ENCODE measurements around the gene TOP2A.

DNA sequence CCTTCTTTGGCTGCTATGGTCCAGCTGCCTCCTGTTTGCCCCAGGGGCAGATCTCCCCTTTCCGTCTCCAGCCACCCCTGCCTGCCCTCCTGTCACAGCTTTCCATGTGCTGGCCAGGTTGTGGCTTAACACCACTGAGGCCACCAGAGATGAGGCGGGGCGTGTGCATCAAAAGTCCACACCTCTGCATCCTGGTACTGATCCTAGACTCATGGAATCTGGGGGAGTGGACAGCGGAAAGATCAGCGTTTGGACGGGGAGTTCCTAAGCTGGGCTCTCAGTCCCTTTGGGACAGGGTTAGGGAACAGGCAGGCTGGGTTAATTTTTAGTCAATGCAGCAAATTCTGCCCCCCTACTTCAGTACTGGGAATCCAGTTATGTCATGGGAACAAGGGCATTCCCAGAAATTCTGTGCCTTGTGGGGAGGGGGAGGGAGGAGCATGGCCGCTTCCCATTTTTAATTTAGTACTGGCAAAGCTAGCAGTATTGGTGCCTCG lies 29.5 kb upstream of the TOP2A start:
- TF ChIP-seq, protein P1, sequence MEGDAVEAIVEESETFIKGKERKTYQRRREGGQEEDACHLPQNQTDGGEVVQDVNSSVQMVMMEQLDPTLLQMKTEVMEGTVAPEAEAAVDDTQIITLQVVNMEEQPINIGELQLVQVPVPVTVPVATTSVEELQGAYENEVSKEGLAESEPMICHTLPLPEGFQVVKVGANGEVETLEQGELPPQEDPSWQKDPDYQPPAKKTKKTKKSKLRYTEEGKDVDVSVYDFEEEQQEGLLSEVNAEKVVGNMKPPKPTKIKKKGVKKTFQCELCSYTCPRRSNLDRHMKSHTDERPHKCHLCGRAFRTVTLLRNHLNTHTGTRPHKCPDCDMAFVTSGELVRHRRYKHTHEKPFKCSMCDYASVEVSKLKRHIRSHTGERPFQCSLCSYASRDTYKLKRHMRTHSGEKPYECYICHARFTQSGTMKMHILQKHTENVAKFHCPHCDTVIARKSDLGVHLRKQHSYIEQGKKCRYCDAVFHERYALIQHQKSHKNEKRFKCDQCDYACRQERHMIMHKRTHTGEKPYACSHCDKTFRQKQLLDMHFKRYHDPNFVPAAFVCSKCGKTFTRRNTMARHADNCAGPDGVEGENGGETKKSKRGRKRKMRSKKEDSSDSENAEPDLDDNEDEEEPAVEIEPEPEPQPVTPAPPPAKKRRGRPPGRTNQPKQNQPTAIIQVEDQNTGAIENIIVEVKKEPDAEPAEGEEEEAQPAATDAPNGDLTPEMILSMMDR (conservative IDR thresholded peaks at IDR 0.05) = no peak
- TF ChIP-seq EZH2 (IDR thresholded peaks at IDR 0.05; ENCODE audit: low read depth) = no peak
